ACHN (cell line): ENCODE data around the gene LMO1.

Source experiments
- DNase-seq: peaks from one replicate; pipeline ENCODE4 v3.0.0-alpha.2; 2015
- in situ Hi-C: cut with HindIII; loops from 2 replicates; pipeline ENCODE4 v1.10.0; 2017; ENCODE audit warnings: low sequenced_read_pairs, low pct_ligation_motif_present, low pct_unique_long_range_greater_than_20kb

The LMO1 gene

DNA sequence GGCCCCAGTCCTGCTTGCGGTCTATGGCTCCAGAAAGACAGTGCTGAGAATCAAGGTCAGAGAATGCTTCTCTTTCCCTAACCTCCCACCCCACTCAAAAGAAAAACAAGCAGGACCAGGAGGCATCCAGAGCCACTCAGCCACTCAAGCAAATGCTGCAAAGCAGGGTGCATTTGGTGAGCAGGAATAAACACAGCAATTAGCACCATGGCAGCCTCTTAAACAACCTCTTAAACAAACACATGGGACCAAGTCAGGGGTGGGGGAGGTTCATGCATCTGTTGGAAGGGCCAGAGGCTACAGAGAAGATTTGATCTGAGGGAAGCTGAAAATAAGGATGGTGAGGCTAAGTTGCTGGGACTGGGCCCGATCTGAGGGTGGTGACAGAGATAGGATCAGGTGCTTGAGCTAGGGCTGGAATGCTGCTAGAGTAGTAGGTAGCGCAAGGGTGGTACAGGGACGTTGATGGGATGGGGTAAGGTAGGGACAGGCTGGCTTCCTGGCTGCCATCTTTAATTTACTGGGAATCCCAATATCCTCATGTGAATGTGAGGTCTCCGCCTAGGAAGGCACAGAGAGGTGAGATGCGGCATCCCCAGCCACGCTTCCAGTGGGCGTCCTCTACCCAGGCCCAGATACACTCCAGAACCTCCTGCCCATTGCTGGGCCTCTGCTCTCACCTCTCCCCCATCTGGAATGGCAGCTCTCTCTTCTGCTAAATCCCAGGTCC lies 26.6 kb upstream of the LMO1 start:
- DNase-seq: no peak
- in situ Hi-C loops: no loop called here

DNA sequence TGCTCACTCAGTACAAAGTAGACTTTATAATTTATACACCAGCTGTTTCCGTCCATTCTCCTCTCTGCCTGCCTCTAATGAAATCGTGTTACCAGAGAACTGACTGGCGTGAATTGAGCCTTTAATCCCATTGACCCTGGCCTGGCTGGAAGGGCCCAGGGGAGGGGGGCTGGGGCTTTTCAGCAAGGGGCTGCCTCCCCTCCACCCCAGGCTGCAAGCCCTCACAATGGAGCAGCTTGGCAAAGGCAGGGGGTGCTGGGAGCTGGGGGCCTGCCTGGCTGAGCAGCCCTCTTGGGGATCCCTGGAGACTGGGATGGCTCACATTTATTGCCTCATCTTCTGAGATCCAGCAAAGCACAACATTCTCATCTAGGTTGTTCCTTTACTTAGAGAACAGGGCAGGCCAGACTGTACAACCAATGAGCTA lies 25.8 kb upstream of the LMO1 start:
- no peak for DNase-seq
- in situ Hi-C loops: no loop called here

DNA sequence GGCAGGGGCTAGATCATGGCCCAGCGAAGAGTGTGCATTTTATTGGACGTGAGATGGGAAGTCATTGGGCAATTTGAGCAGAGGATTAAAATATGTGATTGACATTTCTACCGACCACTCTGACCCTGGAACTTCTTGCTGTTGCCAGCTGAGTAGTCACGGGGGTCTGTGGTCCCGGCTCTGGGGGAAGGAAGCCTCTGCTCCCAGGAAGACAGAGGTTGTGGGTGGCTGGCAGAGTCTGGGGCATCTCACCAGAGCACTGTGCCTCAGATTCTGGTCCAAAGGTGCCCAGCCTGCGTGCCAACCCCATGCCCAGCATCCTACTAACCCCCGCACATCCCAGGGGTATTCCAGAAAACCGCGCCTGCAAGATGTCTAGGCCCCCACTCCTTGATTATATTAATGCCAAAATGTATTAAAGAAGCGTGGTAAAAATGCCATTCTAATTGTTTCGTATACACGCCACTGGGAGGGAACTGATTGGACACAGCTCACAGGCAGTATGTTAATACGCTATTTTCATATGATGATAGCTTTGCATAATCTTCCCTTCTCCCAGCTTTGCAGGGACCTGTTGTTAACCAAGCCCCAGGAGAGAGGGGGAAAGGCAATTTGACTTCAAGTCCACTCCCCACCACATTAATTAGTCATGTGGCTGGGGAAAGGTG lies 25.3 kb upstream of the LMO1 start:
- in situ Hi-C loops: no loop called here

GRCh38 chr11:8288166-8288772 lies 24.6 kb upstream of the LMO1 start:
- DNase-seq: no peak
- in situ Hi-C loops: no loop called here

More for the DNA sequence above, 25.3 kb upstream of the LMO1 start:
- no peak for DNase-seq

DNA sequence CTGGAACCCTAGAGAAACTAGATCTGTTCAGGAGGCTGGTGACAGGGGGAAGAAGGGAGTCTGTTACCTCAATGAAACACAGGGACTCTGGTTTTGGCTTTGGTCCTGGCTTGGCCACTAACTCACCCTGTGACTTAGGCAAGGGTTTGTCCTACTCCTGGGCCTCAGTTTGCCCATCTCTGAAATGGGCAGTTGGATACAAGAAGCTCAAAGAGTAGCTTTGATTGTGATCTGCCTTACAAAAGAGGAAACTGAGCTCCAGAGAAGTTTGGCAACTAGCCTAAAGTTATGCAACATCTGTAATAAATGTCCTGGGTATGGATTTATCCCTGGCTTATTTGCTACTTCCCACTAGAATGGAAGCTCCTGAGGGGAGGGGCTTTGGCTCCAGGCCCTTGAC lies 24.0 kb upstream of the LMO1 start:
- DNase-seq: no peak
- in situ Hi-C loops: no loop called here

GRCh38 chr11:8287297-8287696 lies 23.6 kb upstream of the LMO1 start:
- no peak for DNase-seq

GRCh38 chr11:8286886-8287285 lies 23.2 kb upstream of the LMO1 start:
- no peak for DNase-seq
- in situ Hi-C loops: no loop called here

More at GRCh38 chr11:8287297-8287696, 23.6 kb upstream of the LMO1 start:
- in situ Hi-C loops: no loop called here

GRCh38 chr11:8285796-8286195 lies 22.1 kb upstream of the LMO1 start:
- in situ Hi-C loops: no loop called here
- DNase-seq: no peak

DNA sequence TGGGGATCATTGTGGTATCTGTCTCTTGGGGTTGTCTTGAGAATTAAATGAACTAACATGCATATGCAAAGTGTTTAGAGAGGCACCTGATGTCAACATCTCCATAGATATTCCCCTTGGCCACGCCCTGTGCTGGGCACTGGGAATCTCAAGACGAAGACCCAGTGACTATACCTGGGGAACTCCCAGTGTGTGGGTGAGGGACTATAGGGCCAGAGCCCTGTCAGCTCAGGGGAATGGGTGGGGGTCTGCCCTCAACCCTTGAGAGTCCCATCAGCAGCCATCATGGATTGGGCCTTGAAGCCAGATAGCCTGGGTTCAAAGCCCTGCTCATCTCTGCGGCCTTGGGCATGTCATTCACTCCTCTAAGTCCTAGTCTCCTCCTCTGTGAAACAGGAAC lies 21.6 kb upstream of the LMO1 start:
- in situ Hi-C loops: no loop called here
- DNase-seq: no peak

GRCh38 chr11:8283465-8284230 lies 20.0 kb upstream of the LMO1 start:
- no peak for DNase-seq
- in situ Hi-C loops: no loop called here

DNA sequence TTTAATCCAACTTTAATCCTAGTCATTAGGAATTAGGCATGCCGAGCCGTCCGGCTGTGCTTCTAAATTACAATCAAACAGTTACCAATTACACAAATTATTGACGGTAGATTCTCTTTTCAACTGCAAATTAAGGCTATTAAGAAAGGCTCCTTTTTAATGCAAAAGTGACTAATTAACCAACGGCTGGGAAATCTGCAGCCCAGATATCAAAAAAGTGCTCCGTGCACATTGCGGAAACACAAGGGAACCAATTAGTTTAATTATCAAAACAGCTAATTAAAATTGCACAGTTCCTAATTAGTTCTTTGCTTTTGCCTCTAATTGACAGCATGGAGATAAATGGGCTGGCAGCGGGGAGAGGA lies 19.4 kb upstream of the LMO1 start:
- no peak for DNase-seq
- in situ Hi-C loops: no loop called here

- in situ Hi-C loops: no loop called here
- DNase-seq: no peak
Observed at GRCh38 chr11:8282631-8283030, 19.0 kb upstream of the LMO1 start.

- DNase-seq: no peak
- in situ Hi-C loops: no loop called here
Observed at GRCh38 chr11:8281266-8281665, 17.6 kb upstream of the LMO1 start.

DNA sequence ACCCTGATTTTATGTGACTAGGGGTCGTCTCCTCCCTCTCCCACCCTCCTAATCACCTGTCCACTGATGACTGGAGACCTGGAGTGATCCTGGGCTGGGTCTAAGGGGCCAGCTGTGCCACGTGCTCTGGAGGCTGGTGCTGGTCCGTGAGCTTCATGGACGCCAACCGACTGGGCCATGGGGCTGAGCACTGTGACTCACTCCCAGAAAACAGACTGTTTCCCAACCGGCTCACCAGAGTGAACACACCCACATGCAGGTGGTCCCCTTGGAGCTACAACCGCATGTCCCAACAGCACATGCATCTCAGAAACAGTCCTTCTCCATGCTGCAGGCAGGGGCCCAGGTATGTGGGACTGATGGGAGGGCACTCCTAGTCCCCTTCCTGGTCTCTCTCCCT lies 14.0 kb upstream of the LMO1 start:
- in situ Hi-C loops: no loop called here
- no peak for DNase-seq

DNA sequence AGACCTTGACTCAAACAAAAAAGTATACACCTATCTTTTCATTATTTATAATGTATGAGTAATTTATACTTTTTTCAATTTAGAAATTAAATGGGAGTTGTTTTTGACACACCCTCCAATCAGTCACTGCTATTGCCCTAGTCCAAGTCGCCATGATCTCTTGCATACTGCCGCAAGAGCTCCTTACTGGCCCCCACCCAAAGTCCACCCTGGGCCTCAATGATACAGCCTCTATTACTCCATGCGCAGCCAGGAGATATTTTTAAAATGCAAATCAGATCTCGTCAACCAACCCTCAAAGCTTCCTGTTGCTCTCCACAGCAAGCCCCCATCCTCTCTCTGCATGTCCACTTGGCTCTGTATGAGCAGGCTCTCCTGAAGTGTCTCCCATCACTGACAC lies 12.8 kb upstream of the LMO1 start:
- in situ Hi-C loops: no loop called here
- no peak for DNase-seq

DNA sequence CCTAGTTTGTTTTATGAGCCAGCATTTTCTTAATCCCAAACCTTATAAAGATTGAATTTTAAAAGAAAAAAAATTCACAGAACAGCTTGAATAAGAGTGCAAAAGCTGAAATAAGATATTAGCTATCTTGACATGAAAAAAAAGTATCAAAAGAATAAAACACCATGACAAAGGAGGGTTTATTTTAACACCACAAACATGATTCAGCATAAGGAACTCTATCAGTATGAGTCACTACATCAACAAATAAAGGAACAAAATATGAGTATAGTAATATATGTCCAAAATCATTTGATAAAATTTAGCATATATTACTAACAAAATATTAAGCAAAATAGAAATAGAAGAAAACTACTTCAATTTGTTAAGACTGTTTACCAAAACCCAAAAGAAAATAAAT lies 9.6 kb upstream of the LMO1 start:
- in situ Hi-C loops: no loop called here
- DNase-seq: no peak

GRCh38 chr11:8271106-8271886 lies 7.6 kb upstream of the LMO1 start:
- no peak for DNase-seq
- in situ Hi-C loops: no loop called here

DNA sequence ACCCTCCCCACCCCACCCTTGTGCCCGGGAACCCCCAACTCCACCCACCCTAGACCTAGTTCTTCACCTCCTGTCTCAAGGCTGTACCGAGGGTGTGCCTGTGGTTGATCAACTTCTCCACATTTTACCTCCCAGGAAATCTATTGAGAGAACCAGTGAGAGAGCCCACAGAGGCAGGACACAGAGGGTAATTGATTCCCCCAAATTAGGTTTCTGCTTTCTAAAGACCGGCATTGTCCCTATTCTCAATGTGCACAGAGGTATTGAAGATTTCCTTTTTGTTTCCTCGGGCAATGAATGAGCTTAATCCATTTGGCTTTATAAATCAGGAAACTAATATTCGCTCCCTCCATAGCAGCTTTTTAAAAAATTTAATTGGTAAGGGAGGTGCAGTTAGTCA lies 6.0 kb upstream of the LMO1 start:
- no peak for DNase-seq
- in situ Hi-C loops: no loop called here
